ENCODE results near the gene WDFY4.

WDFY4 gene

DNA sequence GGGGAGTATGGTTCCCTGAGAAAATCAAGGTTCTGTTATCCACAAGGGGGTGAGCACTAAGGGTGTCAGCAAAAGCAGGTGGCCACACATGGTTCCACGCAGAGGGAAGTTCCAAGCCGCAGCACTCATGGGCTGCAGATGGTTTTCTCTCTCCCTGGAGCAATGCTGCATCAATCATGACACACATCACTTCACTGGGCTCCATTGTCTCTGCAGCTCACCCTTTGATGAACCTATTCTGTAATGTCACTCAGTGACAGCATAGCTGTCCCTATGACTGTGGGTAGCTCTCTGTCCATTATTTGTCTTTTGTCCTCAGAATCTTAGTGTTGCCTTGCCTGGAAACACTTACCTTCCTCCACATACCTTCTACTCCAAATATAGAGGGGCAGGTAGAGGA lies 220.2 kb downstream of the WDFY4 start:
- no peak for TF ChIP-seq CTCF (conservative IDR thresholded peaks at IDR 0.05; ENCODE audit: control insufficient read depth, insufficient read depth, low read depth, low read length)
- no peak overlapping the region for H3K4me3 ChIP-seq (ENCODE audit: control insufficient read depth, low read depth, low read length)
- DNase-seq (ENCODE audit: low read depth): no peak

DNA sequence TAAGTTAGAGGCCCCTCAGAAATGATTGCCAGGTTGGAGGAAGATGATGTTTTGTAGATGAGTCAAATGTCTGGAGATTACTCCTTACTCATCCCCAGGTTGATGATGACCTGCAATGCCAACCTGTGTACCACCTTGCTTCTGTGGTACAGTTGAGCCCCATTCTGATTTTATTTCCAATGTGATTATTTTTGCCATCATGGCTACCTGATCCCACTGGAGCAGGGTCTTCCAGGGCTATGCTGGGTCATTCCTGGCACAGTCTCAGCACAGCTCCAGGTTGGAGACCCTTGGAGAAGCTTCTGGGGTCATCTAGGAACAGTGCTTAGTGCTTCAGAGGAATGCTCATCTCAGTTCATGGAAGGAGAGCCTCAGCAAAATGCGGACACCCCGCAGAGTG lies 220.6 kb downstream of the WDFY4 start:
- TF ChIP-seq CTCF (conservative IDR thresholded peaks at IDR 0.05; ENCODE audit: control insufficient read depth, insufficient read depth, low read depth, low read length): no peak
- no peak for DNase-seq (ENCODE audit: low read depth)

GRCh38 chr10:48906841-48907240 lies 222.2 kb downstream of the WDFY4 start:
- no peak overlapping the region for H3K4me3 ChIP-seq (ENCODE audit: control insufficient read depth, low read depth, low read length)
- DNase-seq (ENCODE audit: low read depth): no peak
- no peak for TF ChIP-seq CTCF (conservative IDR thresholded peaks at IDR 0.05; ENCODE audit: control insufficient read depth, insufficient read depth, low read depth, low read length)

More for the DNA sequence above, 220.6 kb downstream of the WDFY4 start:
- no peak overlapping the region for H3K4me3 ChIP-seq (ENCODE audit: control insufficient read depth, low read depth, low read length)

GRCh38 chr10:48907730-48908129 lies 223.1 kb downstream of the WDFY4 start:
- no peak for TF ChIP-seq CTCF (conservative IDR thresholded peaks at IDR 0.05; ENCODE audit: control insufficient read depth, insufficient read depth, low read depth, low read length)
- no peak for DNase-seq (ENCODE audit: low read depth)
- no peak overlapping the region for H3K4me3 ChIP-seq (ENCODE audit: control insufficient read depth, low read depth, low read length)

DNA sequence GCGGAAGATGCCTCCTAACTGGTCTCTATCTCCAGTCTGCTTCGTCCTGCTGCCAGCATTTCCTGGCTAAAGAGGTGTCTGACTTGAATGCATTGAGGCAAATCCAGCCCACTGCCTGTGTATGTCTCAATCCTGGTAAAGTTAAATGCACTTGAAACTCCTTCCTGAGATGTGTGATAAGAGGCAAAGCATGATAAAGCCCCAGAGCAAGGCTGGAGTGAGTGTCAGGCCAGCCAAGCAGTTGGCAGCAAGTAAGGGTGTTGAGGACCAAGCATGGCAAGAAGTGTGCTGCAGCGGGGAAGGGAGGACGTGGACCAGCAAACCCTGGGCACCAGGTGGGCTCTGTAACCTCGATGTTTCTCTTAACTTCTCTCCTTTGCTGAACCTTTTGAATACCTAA lies 225.9 kb downstream of the WDFY4 start:
- no peak for TF ChIP-seq CTCF (conservative IDR thresholded peaks at IDR 0.05; ENCODE audit: control insufficient read depth, insufficient read depth, low read depth, low read length)
- DNase-seq (ENCODE audit: low read depth): no peak
- H3K4me3 ChIP-seq (ENCODE audit: control insufficient read depth, low read depth, low read length): no peak overlapping the region

- TF ChIP-seq CTCF (conservative IDR thresholded peaks at IDR 0.05; ENCODE audit: control insufficient read depth, insufficient read depth, low read depth, low read length): no peak
- no peak for DNase-seq (ENCODE audit: low read depth)
- H3K4me3 ChIP-seq (ENCODE audit: control insufficient read depth, low read depth, low read length): no peak overlapping the region
These were observed 229.0 kb downstream of the WDFY4 start for GRCh38 chr10:48913674-48914073.

GRCh38 chr10:48923748-48924147 lies 239.1 kb downstream of the WDFY4 start:
- TF ChIP-seq CTCF (conservative IDR thresholded peaks at IDR 0.05; ENCODE audit: control insufficient read depth, insufficient read depth, low read depth, low read length): no peak
- H3K4me3 ChIP-seq (ENCODE audit: control insufficient read depth, low read depth, low read length): no peak overlapping the region
- DNase-seq (ENCODE audit: low read depth): no peak

Measured in fibroblast of mammary gland (primary cell).